ENCODE results near the gene GAK. TPM values are rescaled to one million over a fixed set of nuclear protein-coding genes. Genes with fewer than 3 reads are reported as not detected.

The GAK gene
- polyA plus RNA-seq, 1 of the 3 experiments (the other 2 are of a cell fraction): 35.9 TPM

GRCh38 chr4:892780-893179 lies 39.3 kb downstream of the GAK start (continued):
- TF ChIP-seq FOXJ3 (CRISPR knock-in tag; IDR thresholded peaks at IDR 0.05) (no peak), EZH2phosphoT487 (IDR thresholded peaks at IDR 0.05; ENCODE audit: borderline replicate concordance, low read depth) (no peak)

- CTCF ChIA-PET: interaction anchor here (0.9 to 2.3 kb wide), 3 partner anchors 13 to 149 kb away, joined by 3 to 11 read pairs (median 4); no protein-coding TSS in a partner anchor
- WGBS (ENCODE audit: low lambda C conversion rate): 100% methylated on average over 3 of the region's 10 CpGs
- POLR2A ChIA-PET: no interaction called here
Measured at GRCh38 chr4:891747-892146, 40.4 kb downstream of the GAK start.

GRCh38 chr4:890036-890695 lies 42.0 kb downstream of the GAK start:
- Histone ChIP-seq H3K79me2 (ENCODE audit: insufficient read depth) (no peaks in the 10 kb centered on the region), H3K9me2 (no peaks in the 10 kb centered on the region), H2AFZ (ENCODE audit: low read depth) (no peak overlapping the region), H3K36me3 (replicated peaks in 1 of 2; ENCODE audit: control insufficient read depth in 1 of 2, insufficient read depth in 2 of 2, low read length in 1 of 2) (peaks cover 6 to 42% of the 10 kb centered on the region in 2 experiments), H3K27ac (ENCODE audit: low read depth in 2 of 2, low read length in 1 of 2) (no peak overlapping the region), H4K20me1 (ENCODE audit: insufficient read depth) (no peaks in the 10 kb centered on the region), H3K9me3 (no peaks in the 10 kb centered on the region), H3K9ac (no peak overlapping the region), H3F3A (replicated peaks; ENCODE audit: insufficient read depth) (no peaks in the 10 kb centered on the region), H3K27me3 (ENCODE audit: insufficient read depth) (no peaks in the 10 kb centered on the region), H3K4me3 (ENCODE audit: low read depth in 2 of 2, low read length in 1 of 2) (no peak overlapping the region), H3K4me2 (no peak overlapping the region), H3K4me1 (ENCODE audit: control insufficient read depth in 1 of 2, insufficient read depth in 2 of 2, low read depth in 1 of 2, low read length in 1 of 2) (no peaks in the 10 kb centered on the region)
- no CpG with 5 or more reads among the region's 22 CpGs for WGBS (ENCODE audit: low lambda C conversion rate)
- DNase-seq: no peak
- POLR2A ChIA-PET: no interaction called here
- CTCF ChIA-PET: interaction anchor here (2.3 kb wide), 1 partner anchor 148 kb away, joined by 11 read pairs; no protein-coding TSS in a partner anchor
- TF ChIP-seq USF2 (IDR thresholded peaks at IDR 0.05; ENCODE audit: borderline replicate concordance, low read depth, low read length) (no peak), JUND (IDR thresholded peaks at IDR 0.05) (no peak), EZH2phosphoT487 (IDR thresholded peaks at IDR 0.05; ENCODE audit: borderline replicate concordance, low read depth) (no peak), NFIC (IDR thresholded peaks at IDR 0.05; ENCODE audit: borderline replicate concordance) (no peak), RXRA (IDR thresholded peaks at IDR 0.05; ENCODE audit: borderline replicate concordance, low read depth) (no peak), RFX5 (IDR thresholded peaks at IDR 0.05; ENCODE audit: low read length) (no peak), SIN3A (IDR thresholded peaks at IDR 0.05; ENCODE audit: borderline replicate concordance, low read depth, low read length) (no peak), ELF1 (IDR thresholded peaks at IDR 0.05) (no peak), TEAD4 (IDR thresholded peaks at IDR 0.05; ENCODE audit: borderline replicate concordance, insufficient read depth) (no peak), YY1 (IDR thresholded peaks at IDR 0.05; ENCODE audit: low read depth) (no peak), CTCF (IDR thresholded peaks at IDR 0.05) (no peak), PBX3 (IDR thresholded peaks at IDR 0.05) (no peak), MAX (IDR thresholded peaks at IDR 0.05; ENCODE audit: low read depth) (no peak)

More at GRCh38 chr4:891747-892146, 40.4 kb downstream of the GAK start:
- H2AFZ ChIP-seq (ENCODE audit: low read depth): no peak overlapping the region
- H4K20me1 ChIP-seq (ENCODE audit: insufficient read depth): no peaks in the 10 kb centered on the region
- H3K4me2 ChIP-seq: no peak overlapping the region
- H3K27me3 ChIP-seq (ENCODE audit: insufficient read depth): no peaks in the 10 kb centered on the region
- peaks cover 6 to 48% of the 10 kb centered on the region in 2 experiments for H3K36me3 ChIP-seq (replicated peaks in 1 of 2; ENCODE audit: control insufficient read depth in 1 of 2, insufficient read depth in 2 of 2, low read length in 1 of 2)
- no peak overlapping the region; a peak in 1 of 4 replicates for H3K4me3 ChIP-seq (ENCODE audit: low read depth in 2 of 2, low read length in 1 of 2)
- H3K79me2 ChIP-seq (ENCODE audit: insufficient read depth): no peaks in the 10 kb centered on the region
- H3K27ac ChIP-seq (ENCODE audit: low read depth in 2 of 2, low read length in 1 of 2): no peak overlapping the region
- peak; percentile 61 for DNase-seq
- no peaks in the 10 kb centered on the region for H3K9me2 ChIP-seq
- H3K9ac ChIP-seq: no peak overlapping the region
- no peak for TF ChIP-seq FOSL2 (IDR thresholded peaks at IDR 0.05; ENCODE audit: borderline replicate concordance, low read depth)
- 0 out of 2 replicates have a peak, but pooled peaks have one; percentile 20 for TF ChIP-seq CTCF (IDR thresholded peaks at IDR 0.05)
- TF ChIP-seq RAD21 (IDR thresholded peaks at IDR 0.05; ENCODE audit: low read length): peak; percentile 29; the same call in 1 of the 2 replicates
- no peak for TF ChIP-seq MXI1 (IDR thresholded peaks at IDR 0.05; ENCODE audit: low read depth, low read length)
- H3F3A ChIP-seq (replicated peaks; ENCODE audit: insufficient read depth): no peaks in the 10 kb centered on the region
- no peaks in the 10 kb centered on the region for H3K9me3 ChIP-seq
- no peaks in the 10 kb centered on the region for H3K4me1 ChIP-seq (ENCODE audit: control insufficient read depth in 1 of 2, insufficient read depth in 2 of 2, low read depth in 1 of 2, low read length in 1 of 2)

Data from SK-N-SH (cell line).